Stimulated activated CD8-positive, alpha-beta memory T cell treated with anti-CD3 and anti-CD28 coated beads, Interleukin-4, amount 100 ng/mL, for 1 hour (primary cell): ENCODE measurements around the gene PIGL.
"Not testable (repeated sequence)": the region's sequence is repeated elsewhere in the genome, so short reads cannot be mapped to it uniquely, and the experiment has no call there.

Experiments
- DNase-seq, 2 donors: peaks; one replicate each; pipeline ENCODE4 v3.0.0-alpha.2; 2020; ENCODE audit warnings: low read depth in 2 of 2, low spot score in 1 of 2

Gene PIGL

GRCh38 chr17:16273499-16273898, 56.5 kb downstream of the PIGL start:
- no peak for DNase-seq

- no peak for DNase-seq
Observed at GRCh38 chr17:16273929-16274339, 56.9 kb downstream of the PIGL start.

- no peak for DNase-seq
Observed at GRCh38 chr17:16275024-16275423, 58.0 kb downstream of the PIGL start.

- no peak for DNase-seq
Observed at GRCh38 chr17:16277163-16277562, 60.2 kb downstream of the PIGL start.

- DNase-seq: no peak
Observed at GRCh38 chr17:16281351-16281750, 64.3 kb downstream of the PIGL start.

- no peak for DNase-seq
Observed at GRCh38 chr17:16282522-16282921, 65.5 kb downstream of the PIGL start.

GRCh38 chr17:16283705-16284104, 66.7 kb downstream of the PIGL start:
- DNase-seq: no peak

- DNase-seq: no peak
Observed at GRCh38 chr17:16285646-16286008, 68.6 kb downstream of the PIGL start.

- peak; percentile 39 to 60 for DNase-seq
Observed at GRCh38 chr17:16286009-16286946, 69.3 kb downstream of the PIGL start.

GRCh38 chr17:16286947-16287562, 70.0 kb downstream of the PIGL start:
- no peak for DNase-seq

- DNase-seq: no peak
Observed at GRCh38 chr17:16287563-16288027, 70.6 kb downstream of the PIGL start.

GRCh38 chr17:16288860-16289571, 72.0 kb downstream of the PIGL start:
- no peak for DNase-seq

GRCh38 chr17:16293931-16294330, 76.9 kb downstream of the PIGL start:
- DNase-seq: no peak

GRCh38 chr17:16294560-16294959, 77.5 kb downstream of the PIGL start:
- DNase-seq: no peak

GRCh38 chr17:16296072-16296471, 79.1 kb downstream of the PIGL start:
- DNase-seq: not testable (repeated sequence)

- no peak for DNase-seq
Observed at GRCh38 chr17:16297367-16298139, 80.5 kb downstream of the PIGL start.

- no peak for DNase-seq
Observed at GRCh38 chr17:16298140-16298662, 81.2 kb downstream of the PIGL start.

GRCh38 chr17:16300554-16300953, 83.5 kb downstream of the PIGL start:
- no peak for DNase-seq

GRCh38 chr17:16301963-16302855, 85.2 kb downstream of the PIGL start:
- DNase-seq: no peak

- no peak for DNase-seq
Observed at GRCh38 chr17:16302856-16303255, 85.8 kb downstream of the PIGL start.
